Peyer's patch (tissue), 4 donors: ENCODE results near the gene INPP5A.

ENCODE experiments used
- CTCF ChIP-seq, 6 experiments: fragments of 450-650 bp in 4 of 6; fragments of 200-600 bp in 2 of 6; sonication (generic) in 1 of 6; IDR thresholded peaks; one replicate each; pipeline ENCODE4 v1.5.1; 2017 to 2019; ENCODE audit warnings: antibody characterized with exemption in 6 of 6, mild to moderate bottlenecking in 3 of 6, moderate library complexity in 1 of 6
- POLR2A ChIP-seq, 2 donors: fragments of 450-650 bp; IDR thresholded peaks; one replicate each; pipeline ENCODE4 v1.5.1; 2017; ENCODE audit warnings: antibody characterized with exemption in 2 of 2, mild to moderate bottlenecking in 2 of 2, moderate library complexity in 2 of 2

- TF ChIP-seq CTCF (IDR thresholded peaks at IDR 0.05): no peak
- TF ChIP-seq POLR2A (IDR thresholded peaks at IDR 0.05): no peak
Observed at GRCh38 chr10:132648072-132648850, 110.7 kb downstream of the INPP5A start.
